Raji (cell line): ENCODE data around the gene CSK.

Source experiments
- POLR2A ChIP-seq: IDR thresholded peaks from 2 replicates; pipeline ENCODE4 v1.6.1; 2011; ENCODE audit warnings: low read depth, low read length, control low read depth; ENCODE audit not compliant: insufficient read depth

The CSK gene

DNA sequence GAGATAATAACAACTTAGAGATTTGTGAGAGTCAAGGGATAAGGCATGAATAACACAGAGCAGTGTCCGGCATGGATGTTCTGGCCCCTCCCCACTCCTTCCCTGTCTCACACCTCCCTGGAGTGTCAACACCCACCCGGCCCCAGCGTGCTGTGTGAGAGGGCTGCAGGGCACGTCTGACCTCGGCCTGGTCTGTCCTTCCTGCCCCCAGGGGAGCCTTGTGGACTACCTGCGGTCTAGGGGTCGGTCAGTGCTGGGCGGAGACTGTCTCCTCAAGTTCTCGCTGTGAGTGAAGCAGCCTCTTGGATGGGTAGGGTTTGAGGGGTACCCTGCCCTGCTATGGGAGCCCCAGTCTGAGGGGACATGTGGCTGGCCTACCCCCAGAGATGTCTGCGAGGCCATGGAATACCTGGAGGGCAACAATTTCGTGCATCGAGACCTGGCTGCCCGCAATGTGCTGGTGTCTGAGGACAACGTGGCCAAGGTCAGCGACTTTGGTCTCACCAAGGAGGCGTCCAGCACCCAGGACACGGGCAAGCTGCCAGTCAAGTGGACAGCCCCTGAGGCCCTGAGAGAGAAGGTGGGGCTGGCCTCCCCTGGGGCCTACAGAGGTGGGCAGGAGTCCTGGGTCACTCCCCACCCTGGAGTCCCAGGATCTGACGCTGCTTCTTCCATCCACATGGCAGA is 19.6 kb downstream of the CSK start:
- TF ChIP-seq POLR2A: no peak

DNA sequence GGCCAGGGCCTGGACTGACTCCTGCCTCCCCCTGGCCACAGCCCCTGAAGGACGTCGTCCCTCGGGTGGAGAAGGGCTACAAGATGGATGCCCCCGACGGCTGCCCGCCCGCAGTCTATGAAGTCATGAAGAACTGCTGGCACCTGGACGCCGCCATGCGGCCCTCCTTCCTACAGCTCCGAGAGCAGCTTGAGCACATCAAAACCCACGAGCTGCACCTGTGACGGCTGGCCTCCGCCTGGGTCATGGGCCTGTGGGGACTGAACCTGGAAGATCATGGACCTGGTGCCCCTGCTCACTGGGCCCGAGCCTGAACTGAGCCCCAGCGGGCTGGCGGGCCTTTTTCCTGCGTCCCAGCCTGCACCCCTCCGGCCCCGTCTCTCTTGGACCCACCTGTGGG is 20.4 kb downstream of the CSK start:
- no peak for TF ChIP-seq POLR2A

DNA sequence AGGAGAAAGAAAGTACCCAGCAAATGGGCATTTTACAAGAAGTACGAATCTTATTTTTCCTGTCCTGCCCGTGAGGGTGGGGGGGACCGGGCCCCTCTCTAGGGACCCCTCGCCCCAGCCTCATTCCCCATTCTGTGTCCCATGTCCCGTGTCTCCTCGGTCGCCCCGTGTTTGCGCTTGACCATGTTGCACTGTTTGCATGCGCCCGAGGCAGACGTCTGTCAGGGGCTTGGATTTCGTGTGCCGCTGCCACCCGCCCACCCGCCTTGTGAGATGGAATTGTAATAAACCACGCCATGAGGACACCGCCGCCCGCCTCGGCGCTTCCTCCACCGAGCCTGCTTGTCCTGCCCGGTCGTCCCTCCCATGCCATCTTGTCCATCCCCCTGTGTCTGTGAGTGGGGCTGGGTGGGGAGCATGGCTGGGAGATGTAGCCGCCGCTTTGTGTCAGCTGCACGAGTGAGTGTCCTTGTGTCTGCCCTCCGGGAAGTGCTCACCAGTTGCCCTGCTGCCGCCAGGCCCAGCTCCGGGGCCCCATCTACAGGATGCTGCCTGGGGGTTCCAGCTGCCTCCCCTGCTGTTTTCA is 21.1 kb downstream of the CSK start:
- TF ChIP-seq POLR2A: no peak

DNA sequence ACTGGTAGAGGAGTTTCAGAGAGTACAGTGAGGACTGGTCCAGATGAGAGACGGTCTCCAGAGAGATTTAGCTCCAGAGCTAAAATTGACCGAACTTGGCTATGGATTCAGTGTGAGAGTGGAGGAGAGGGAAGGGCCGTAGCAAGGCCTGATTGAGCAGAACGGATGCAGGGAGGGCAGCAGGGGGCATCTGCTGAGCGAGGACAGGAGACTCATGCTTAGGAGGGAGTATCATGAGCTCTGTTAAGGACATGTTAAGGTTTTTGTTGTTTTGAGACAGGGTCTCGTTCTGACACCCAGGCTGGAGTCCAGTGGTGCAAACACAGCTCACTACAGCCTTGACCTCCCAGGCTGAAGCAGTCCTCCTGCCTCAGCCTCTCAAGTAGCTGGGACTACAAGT is 23.1 kb downstream of the CSK start:
- TF ChIP-seq POLR2A: no peak

- no peak for TF ChIP-seq POLR2A
These were observed 25.4 kb downstream of the CSK start for GRCh38 chr15:74807282-74807681.

GRCh38 chr15:74808078-74808839 is 26.4 kb downstream of the CSK start:
- TF ChIP-seq POLR2A: no peak

DNA sequence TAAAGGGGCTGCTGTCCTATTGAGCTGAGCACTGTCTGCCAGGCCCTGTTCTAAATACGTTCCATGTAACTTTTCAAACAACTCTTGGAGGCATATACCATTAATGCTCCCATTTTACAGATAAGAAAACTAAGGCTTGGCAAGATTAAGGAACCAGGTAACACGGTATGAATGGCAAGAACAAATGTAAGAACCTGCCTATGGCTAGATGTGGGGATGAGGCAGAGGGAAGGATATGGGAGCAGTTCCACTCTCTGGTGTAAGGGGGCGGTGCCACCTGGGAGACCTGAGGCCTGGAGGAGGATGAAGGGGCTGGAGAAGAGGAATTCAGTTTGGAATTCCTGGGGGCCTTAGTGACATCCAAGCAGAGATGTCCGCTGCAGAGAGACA is 27.0 kb downstream of the CSK start:
- no peak for TF ChIP-seq POLR2A

GRCh38 chr15:74809242-74809641 is 27.4 kb downstream of the CSK start:
- no peak for TF ChIP-seq POLR2A

DNA sequence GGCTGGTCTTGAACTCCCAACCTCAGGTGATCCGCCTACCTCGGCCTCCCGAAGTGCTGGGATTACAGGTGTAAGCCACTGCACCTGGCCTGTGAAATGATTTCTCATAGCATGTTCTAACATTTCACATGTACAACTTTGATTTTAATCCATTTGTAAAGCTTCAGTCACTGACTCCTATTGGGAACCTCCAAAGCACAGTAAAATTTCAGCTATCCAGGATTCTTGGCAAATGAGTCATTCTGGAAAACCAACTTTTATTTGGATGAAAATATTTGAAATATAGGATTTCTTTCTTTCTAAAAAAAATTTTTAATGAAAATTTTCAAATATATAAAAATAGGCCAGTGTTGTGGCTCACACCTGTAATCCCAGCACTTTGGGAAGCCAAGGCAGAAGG is 28.1 kb downstream of the CSK start:
- no peak for TF ChIP-seq POLR2A

- no peak for TF ChIP-seq POLR2A
These were observed 30.7 kb downstream of the CSK start, which contains the start of gene LMAN1L for GRCh38 chr15:74812533-74812932. Gene LMAN1L, plus strand, starts transcription at chr15:74812835. Its CDS starts 20 bp downstream, at chr15:74812855.

DNA sequence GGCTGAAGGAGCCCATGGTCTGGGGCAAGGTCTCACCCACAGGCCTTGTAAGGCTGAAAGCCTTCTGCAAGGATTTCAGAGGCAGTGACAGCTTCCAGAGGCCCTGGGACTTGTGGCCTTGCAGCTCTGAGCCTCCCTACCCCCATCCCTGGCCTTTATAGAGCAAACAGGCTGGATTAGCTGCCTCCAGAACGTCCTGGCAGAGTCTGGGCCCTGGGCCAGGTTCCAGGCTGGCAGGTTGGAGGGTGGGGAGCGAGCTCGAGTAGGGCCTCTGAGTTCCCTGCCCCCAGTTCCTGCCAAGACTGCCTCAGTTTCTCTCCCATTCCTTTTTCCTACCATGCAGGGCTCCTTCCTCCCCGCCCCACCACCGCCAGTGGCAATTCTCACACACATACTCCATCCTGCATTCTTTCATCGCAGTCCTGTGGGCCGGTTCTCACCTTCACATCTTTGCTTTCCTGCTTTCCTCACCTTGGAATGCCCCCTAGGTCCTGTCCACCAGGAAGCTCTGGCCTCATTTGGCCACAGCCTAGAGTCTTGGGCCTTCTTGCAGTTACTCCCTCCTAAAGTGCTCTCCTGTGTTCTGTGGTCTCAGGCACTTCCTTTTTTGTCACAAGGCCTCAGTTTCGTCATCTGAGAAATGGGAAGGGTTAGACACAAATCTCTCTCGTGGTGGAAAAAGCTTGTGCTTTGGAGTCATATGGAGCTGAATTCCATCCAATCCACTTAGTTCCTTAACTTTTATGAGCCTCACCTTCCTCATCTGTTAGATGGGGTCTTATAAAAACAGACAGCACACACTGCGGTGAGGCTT is 33.4 kb downstream of the CSK start:
- TF ChIP-seq POLR2A: no peak

DNA sequence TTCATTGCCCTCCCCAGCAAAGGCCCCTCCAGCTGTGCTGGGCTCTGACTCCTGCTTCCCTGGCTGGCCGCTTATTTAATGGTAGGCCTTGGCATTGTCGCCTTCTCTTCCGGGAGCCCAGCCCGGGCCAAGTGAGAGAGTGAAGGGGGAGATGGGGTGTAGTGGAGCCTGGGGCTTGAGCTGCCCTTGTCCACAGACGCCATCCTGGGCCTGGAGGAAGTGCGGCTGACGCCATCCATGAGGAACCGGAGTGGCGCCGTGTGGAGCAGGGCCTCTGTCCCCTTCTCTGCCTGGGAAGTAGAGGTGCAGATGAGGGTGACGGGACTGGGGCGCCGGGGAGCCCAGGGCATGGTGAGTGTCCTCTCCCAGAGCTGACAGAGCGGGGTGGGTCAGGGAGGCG is 34.1 kb downstream of the CSK start:
- no peak for TF ChIP-seq POLR2A

- TF ChIP-seq POLR2A: no peak
These were observed 34.9 kb downstream of the CSK start for GRCh38 chr15:74816624-74817369.

GRCh38 chr15:74817370-74817737 is 35.5 kb downstream of the CSK start:
- TF ChIP-seq POLR2A: no peak

DNA sequence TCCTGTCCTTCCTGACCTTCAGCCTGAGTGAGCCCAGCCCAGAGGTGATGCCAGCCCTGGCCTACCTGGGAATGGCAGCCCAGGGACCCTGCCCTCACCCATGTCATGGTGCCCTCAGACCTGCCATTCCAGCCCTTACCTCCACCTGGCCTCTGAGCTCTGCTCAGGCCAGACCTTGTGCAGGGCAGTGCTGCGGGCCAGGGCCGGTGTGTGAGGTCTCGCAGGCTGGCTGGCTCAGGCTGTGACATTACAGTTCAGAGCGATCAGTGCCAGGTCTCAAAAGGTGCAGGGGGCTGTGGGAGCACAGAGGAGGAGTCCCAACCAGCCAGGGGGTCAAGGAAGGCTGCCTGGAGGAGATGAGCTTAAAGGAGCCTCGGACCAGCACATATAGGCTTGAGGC is 38.2 kb downstream of the CSK start:
- TF ChIP-seq POLR2A: no peak
